Lower lobe of right lung (tissue), 2 donors: ENCODE results near the gene DCC. TPM values are rescaled to one million over a fixed set of nuclear protein-coding genes. Genes with fewer than 3 reads are reported as not detected.

Source experiments
- ATAC-seq, 2 donors: fragments of 200-7000 bp; cut with Tn5 transposase; one replicate each; pipeline ENCODE4 v1.9.1; 2020 to 2022; ENCODE audit warnings: mild to moderate bottlenecking in 2 of 2, moderate library complexity in 2 of 2
- DNase-seq: peaks from one replicate; pipeline ENCODE4 v3.0.0-alpha.2; 2020
- H3K27ac ChIP-seq: fragments of 200-600 bp; one replicate; pipeline ENCODE4 v1.8.0; 2022
- H3K27me3 ChIP-seq: fragments of 200-600 bp; one replicate; pipeline ENCODE4 v1.8.0; 2022; ENCODE audit warnings: low read depth
- H3K36me3 ChIP-seq: fragments of 200-600 bp; one replicate; pipeline ENCODE4 v1.8.0; 2022; ENCODE audit warnings: mild to moderate bottlenecking
- H3K4me1 ChIP-seq: fragments of 200-600 bp; one replicate; pipeline ENCODE4 v1.8.0; 2022
- H3K4me3 ChIP-seq: fragments of 200-600 bp; one replicate; pipeline ENCODE4 v1.8.0; 2022; ENCODE audit warnings: mild to moderate bottlenecking
- H3K9me3 ChIP-seq: fragments of 200-600 bp; one replicate; pipeline ENCODE4 v1.8.0; 2022
- intact Hi-C: fragments of 100-400 bp; cut with DNase I; formaldehyde crosslinking; loops from one replicate; pipeline ENCODE4 v1.11.0; 2022
- total RNA-seq: library from RNA; stranded (reverse); fragmentation: NEBNext Ultra II Directional; extraction: Animal tissue kit (Norgen Biotek cat#: 25700); gene quantifications from one replicate; pipeline ENCODE4 v1.2.1, GENCODE V29; 2021
- TF ChIP-seq, protein P1 (sequence below): fragments of 200-600 bp; IDR thresholded peaks from one replicate; pipeline ENCODE4 v1.8.0; 2022; ENCODE audit warnings: antibody characterized with exemption, mild to moderate bottlenecking
- donor health status: DM: no; HTN: yes; CAD: no; lungs with severe emphysema.

DCC gene
- total RNA-seq, 1 donor from 2014 or later, result 4.5 TPM

DNA sequence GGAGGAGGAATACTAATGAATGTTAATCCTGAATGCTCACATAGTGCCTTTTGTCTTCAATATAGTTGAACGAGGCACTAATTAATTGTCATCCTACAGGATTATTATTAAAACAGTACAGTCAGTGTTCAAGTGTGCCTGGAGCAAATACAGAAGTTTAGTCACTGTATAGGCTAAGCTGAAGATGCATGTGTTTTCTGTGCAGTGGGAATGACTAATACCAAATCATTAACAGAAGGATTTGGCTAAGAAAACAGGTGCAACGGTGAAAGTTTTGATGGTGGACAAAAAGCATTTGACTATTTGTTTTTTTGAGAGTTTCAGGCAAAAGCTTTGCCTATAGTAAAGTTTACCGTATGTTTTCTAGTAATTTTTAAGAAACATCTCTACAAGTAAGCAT, 62.8 kb downstream of the DCC start:
- intact Hi-C loops, result no loop called here
- H3K4me1 ChIP-seq, result no peaks in the 10 kb centered on the region
- TF ChIP-seq, protein P1, sequence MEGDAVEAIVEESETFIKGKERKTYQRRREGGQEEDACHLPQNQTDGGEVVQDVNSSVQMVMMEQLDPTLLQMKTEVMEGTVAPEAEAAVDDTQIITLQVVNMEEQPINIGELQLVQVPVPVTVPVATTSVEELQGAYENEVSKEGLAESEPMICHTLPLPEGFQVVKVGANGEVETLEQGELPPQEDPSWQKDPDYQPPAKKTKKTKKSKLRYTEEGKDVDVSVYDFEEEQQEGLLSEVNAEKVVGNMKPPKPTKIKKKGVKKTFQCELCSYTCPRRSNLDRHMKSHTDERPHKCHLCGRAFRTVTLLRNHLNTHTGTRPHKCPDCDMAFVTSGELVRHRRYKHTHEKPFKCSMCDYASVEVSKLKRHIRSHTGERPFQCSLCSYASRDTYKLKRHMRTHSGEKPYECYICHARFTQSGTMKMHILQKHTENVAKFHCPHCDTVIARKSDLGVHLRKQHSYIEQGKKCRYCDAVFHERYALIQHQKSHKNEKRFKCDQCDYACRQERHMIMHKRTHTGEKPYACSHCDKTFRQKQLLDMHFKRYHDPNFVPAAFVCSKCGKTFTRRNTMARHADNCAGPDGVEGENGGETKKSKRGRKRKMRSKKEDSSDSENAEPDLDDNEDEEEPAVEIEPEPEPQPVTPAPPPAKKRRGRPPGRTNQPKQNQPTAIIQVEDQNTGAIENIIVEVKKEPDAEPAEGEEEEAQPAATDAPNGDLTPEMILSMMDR, result no peak
- no peak for DNase-seq
- no peaks in the 10 kb centered on the region for H3K9me3 ChIP-seq
- no peak overlapping the region for H3K4me3 ChIP-seq
- no peaks in the 10 kb centered on the region for H3K36me3 ChIP-seq
- no peak overlapping the region for H3K27ac ChIP-seq
- no peak for ATAC-seq
- no peaks in the 10 kb centered on the region for H3K27me3 ChIP-seq

GRCh38 chr18:52403291-52404021, 63.5 kb downstream of the DCC start:
- H3K36me3 ChIP-seq, result no peaks in the 10 kb centered on the region
- H3K9me3 ChIP-seq, result no peaks in the 10 kb centered on the region
- no peaks in the 10 kb centered on the region for H3K4me1 ChIP-seq
- TF ChIP-seq, protein P1, result no peak
- intact Hi-C loops, result no loop called here
- DNase-seq, result no peak
- H3K4me3 ChIP-seq, result no peak overlapping the region
- H3K27ac ChIP-seq, result no peak overlapping the region
- ATAC-seq, result no peak
- no peaks in the 10 kb centered on the region for H3K27me3 ChIP-seq

DNA sequence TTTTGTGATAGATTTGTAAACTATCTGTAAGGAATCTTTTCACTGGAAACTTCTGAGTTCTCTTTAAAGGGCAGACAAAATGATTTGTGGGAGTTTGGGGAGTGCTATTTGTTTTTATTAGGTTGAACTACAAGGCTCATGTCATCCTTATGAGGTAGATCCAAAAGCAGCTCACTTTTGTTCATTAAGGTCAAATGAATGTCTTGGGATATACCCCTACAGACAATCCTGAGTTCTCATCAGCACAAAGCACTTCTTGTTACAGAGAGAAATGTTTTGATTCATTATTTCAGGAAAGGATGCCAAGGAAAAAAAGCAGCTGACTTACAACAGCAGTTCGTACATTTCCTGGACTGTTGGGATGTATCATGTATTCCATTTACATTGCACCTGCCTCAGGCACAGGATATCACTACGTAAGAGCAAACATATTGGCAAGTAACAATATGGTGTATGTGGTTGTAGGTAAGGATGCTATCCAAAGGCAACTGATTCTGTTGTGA, 68.9 kb downstream of the DCC start:
- Histone ChIP-seq H3K4me3 (no peak overlapping the region), H3K36me3 (no peaks in the 10 kb centered on the region), H3K27me3 (no peaks in the 10 kb centered on the region), H3K9me3 (no peaks in the 10 kb centered on the region), H3K4me1 (no peaks in the 10 kb centered on the region), H3K27ac (no peak overlapping the region)
- intact Hi-C loops, result no loop called here
- no peak for ATAC-seq
- TF ChIP-seq, protein P1, result no peak
- no peak for DNase-seq

DNA sequence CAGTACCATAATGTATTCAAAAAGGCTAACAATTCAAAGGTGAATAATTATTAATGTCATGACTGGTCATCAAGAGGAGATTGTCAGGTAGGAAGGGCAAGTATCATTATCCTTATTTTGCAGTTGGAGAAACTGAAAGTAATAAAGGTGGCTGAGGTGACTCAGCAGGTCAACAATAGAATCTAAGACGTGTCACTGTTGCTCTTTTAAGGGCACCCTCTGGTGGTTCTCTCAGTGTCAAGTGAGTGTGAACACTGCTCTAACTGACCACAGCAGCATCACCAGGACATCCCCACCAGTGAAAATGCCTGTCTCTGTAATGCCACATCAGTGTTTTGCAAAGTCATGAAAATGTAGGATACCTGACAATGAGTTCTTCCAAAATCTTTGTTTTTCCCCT, 69.7 kb downstream of the DCC start:
- DNase-seq (no peak), ATAC-seq (no peak)
- H3K27ac ChIP-seq, result no peak overlapping the region
- TF ChIP-seq, protein P1, result no peak
- intact Hi-C loops, result no loop called here
- H3K9me3 ChIP-seq, result no peaks in the 10 kb centered on the region
- H3K4me1 ChIP-seq, result no peaks in the 10 kb centered on the region
- no peaks in the 10 kb centered on the region for H3K27me3 ChIP-seq
- no peak overlapping the region for H3K4me3 ChIP-seq
- H3K36me3 ChIP-seq, result no peaks in the 10 kb centered on the region

DNA sequence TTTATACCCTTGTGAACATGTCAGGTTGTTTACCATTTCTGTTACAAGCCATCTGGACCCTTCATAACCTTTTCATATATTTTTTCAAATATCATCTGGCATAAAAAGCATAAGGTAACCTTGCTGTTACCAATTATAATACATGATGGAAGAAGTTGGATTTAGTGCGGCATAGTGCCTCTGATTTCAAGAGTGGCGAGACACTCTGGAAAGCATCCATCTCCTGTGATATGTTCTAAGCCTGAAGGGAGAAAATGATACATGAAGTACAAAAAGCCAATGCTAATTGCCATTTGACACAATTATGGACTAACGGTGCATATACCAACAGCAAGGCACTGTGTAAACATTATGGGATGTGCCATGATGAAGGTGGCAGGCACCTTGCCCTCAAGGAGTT, 75.1 kb downstream of the DCC start:
- Histone ChIP-seq H3K27me3 (no peaks in the 10 kb centered on the region), H3K36me3 (no peaks in the 10 kb centered on the region), H3K4me1 (no peaks in the 10 kb centered on the region), H3K4me3 (no peak overlapping the region), H3K9me3 (no peaks in the 10 kb centered on the region), H3K27ac (no peak overlapping the region)
- no peak for ATAC-seq
- TF ChIP-seq, protein P1, result no peak
- DNase-seq, result no peak
- intact Hi-C loops, result no loop called here
